22Rv1 (cell line): ENCODE data around the gene FOXP1.

Source experiments
- CTCF ChIP-seq: fragments of 450-650 bp; IDR thresholded peaks from 2 replicates; pipeline ENCODE4 v1.5.1; 2017; ENCODE audit warnings: mild to moderate bottlenecking
- ZFX ChIP-seq: fragments of 450-650 bp; IDR thresholded peaks from 2 replicates; pipeline ENCODE4 v1.6.1; 2017; ENCODE audit warnings: antibody characterized with exemption, borderline replicate concordance

DNA sequence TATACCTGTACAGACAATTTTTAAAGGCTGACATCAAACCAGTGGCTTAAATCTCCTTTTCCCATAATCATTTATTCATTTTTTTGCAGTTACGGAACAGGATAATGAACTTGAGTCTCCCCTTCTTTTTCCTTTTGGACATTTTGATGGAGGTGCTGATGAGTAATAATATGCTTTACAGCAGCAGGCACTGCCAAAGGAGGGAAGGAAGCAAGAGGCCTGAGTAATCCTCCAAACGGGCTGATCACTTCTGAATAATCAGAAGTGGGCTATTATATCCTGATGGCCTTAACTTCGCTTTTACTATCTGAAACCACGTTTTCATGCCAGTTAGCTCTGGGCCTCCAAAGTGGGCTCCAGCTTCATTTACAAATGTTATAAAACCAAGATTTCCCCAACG lies 527.2 kb downstream of the FOXP1 start:
- TF ChIP-seq CTCF (no peak), ZFX (no peak)
